BLaER1 (cell line): ENCODE data around the gene AQP6.
"Not testable (repeated sequence)": the region's sequence is repeated elsewhere in the genome, so short reads cannot be mapped to it uniquely, and the experiment has no call there.

Experiments
- H3K27ac ChIP-seq: shearing (Covaris generic); formaldehyde crosslinking; 2 replicates; pipeline ENCODE4 v1.8.1; 2022
- H3K27me3 ChIP-seq: shearing (Covaris generic); formaldehyde crosslinking; 2 replicates; pipeline ENCODE4 v1.8.1; 2022
- H3K36me3 ChIP-seq: shearing (Covaris generic); formaldehyde crosslinking; 2 replicates; pipeline ENCODE4 v1.8.1; 2022
- H3K4me1 ChIP-seq: shearing (Covaris generic); formaldehyde crosslinking; 2 replicates; pipeline ENCODE4 v1.8.1; 2022
- H3K4me2 ChIP-seq: shearing (Covaris generic); formaldehyde crosslinking; 2 replicates; pipeline ENCODE4 v1.8.1; 2022
- H3K4me3 ChIP-seq: shearing (Covaris generic); formaldehyde crosslinking; 2 replicates; pipeline ENCODE4 v1.8.1; 2022
- H3K9ac ChIP-seq: shearing (Covaris generic); formaldehyde crosslinking; 2 replicates; pipeline ENCODE4 v1.8.1; 2022
- H3K9me3 ChIP-seq: shearing (Covaris generic); formaldehyde crosslinking; 2 replicates; pipeline ENCODE4 v1.8.1; 2022
- H4K20me1 ChIP-seq: shearing (Covaris generic); formaldehyde crosslinking; 2 replicates; pipeline ENCODE4 v1.8.1; 2022
- Cebpa-rat ChIP-seq: shearing (Covaris generic); IDR thresholded peaks from 2 replicates; pipeline ENCODE4 v1.8.1; 2022

The AQP6 gene

GRCh38 chr12:49979016-49979586 is 6.4 kb downstream of the AQP6 start:
- Histone ChIP-seq H4K20me1 (no peaks in the 10 kb centered on the region), H3K9ac (no peak overlapping the region), H3K27ac (no peak overlapping the region)

GRCh38 chr12:49979791-49980190 is 7.0 kb downstream of the AQP6 start:
- peaks cover 7% of the 10 kb centered on the region for H3K36me3 ChIP-seq
- TF ChIP-seq Cebpa-rat = no peak
- no peak overlapping the region for H3K9ac ChIP-seq
- no peak overlapping the region for H3K27ac ChIP-seq
- no peaks in the 10 kb centered on the region for H3K27me3 ChIP-seq
- H4K20me1 ChIP-seq = no peaks in the 10 kb centered on the region
- H3K9me3 ChIP-seq = no peaks in the 10 kb centered on the region
- H3K4me3 ChIP-seq = no peak overlapping the region
- no peak overlapping the region for H3K4me2 ChIP-seq
- peaks cover 17% of the 10 kb centered on the region for H3K4me1 ChIP-seq

More at GRCh38 chr12:49979016-49979586, 6.4 kb downstream of the AQP6 start:
- Histone ChIP-seq H3K36me3 (no peaks in the 10 kb centered on the region), H3K4me1 (peaks cover 19% of the 10 kb centered on the region), H3K9me3 (no peaks in the 10 kb centered on the region), H3K4me2 (no peak overlapping the region), H3K4me3 (no peak overlapping the region), H3K27me3 (no peaks in the 10 kb centered on the region)
- TF ChIP-seq Cebpa-rat = no peak

- Histone ChIP-seq H3K9ac (no peak overlapping the region), H3K4me1 (peaks cover 13% of the 10 kb centered on the region; the same call in 1 of the 2 replicates), H3K27ac (no peak overlapping the region), H3K27me3 (no peaks in the 10 kb centered on the region), H4K20me1 (no peaks in the 10 kb centered on the region), H3K36me3 (peaks cover 16% of the 10 kb centered on the region), H3K9me3 (no peaks in the 10 kb centered on the region), H3K4me3 (no peak overlapping the region), H3K4me2 (no peak overlapping the region)
- TF ChIP-seq Cebpa-rat = no peak
Measured at GRCh38 chr12:49980501-49981349, 8.0 kb downstream of the AQP6 start.

GRCh38 chr12:49982246-49983087 is 9.7 kb downstream of the AQP6 start:
- Histone ChIP-seq H3K4me3 (no peak overlapping the region), H3K4me1 (peaks cover 13% of the 10 kb centered on the region; the same call in 1 of the 2 replicates), H3K27ac (no peak overlapping the region), H4K20me1 (no peaks in the 10 kb centered on the region), H3K27me3 (no peaks in the 10 kb centered on the region), H3K36me3 (peaks cover 33% of the 10 kb centered on the region), H3K9ac (no peak overlapping the region), H3K4me2 (no peak overlapping the region), H3K9me3 (no peaks in the 10 kb centered on the region)
- 0 out of 2 replicates have a peak, but pooled peaks have one; percentile 22 for TF ChIP-seq Cebpa-rat

GRCh38 chr12:49983892-49984291 is 11.1 kb downstream of the AQP6 start:
- Histone ChIP-seq H3K9me3 (no peaks in the 10 kb centered on the region), H3K4me2 (peak overlapping the region; percentile 0; the same call in 1 of the 2 replicates), H3K27ac (no peak overlapping the region), H3K36me3 (peaks cover 48% of the 10 kb centered on the region), H3K4me1 (0 out of 2 replicates have a peak, but pooled peaks cover 5% of the 10 kb centered on the region), H3K27me3 (no peaks in the 10 kb centered on the region), H3K4me3 (no peak overlapping the region), H3K9ac (no peak overlapping the region), H4K20me1 (no peaks in the 10 kb centered on the region)
- TF ChIP-seq Cebpa-rat = no peak

GRCh38 chr12:49984476-49985359 is 12.0 kb downstream of the AQP6 start:
- H3K27ac ChIP-seq = no peak overlapping the region
- H3K36me3 ChIP-seq = peaks cover 56% of the 10 kb centered on the region
- no peaks in the 10 kb centered on the region for H3K9me3 ChIP-seq
- 0 out of 2 replicates have a peak, but pooled peaks cover 5% of the 10 kb centered on the region for H3K4me1 ChIP-seq
- no peak for TF ChIP-seq Cebpa-rat
- no peaks in the 10 kb centered on the region for H3K27me3 ChIP-seq
- H3K9ac ChIP-seq = no peak overlapping the region
- H4K20me1 ChIP-seq = no peaks in the 10 kb centered on the region
- H3K4me3 ChIP-seq = no peak overlapping the region
- no peak overlapping the region; the same call in 1 of the 2 replicates for H3K4me2 ChIP-seq

- H3K27ac ChIP-seq = no peak overlapping the region
- H3K9me3 ChIP-seq = no peaks in the 10 kb centered on the region
- TF ChIP-seq Cebpa-rat = no peak
- H3K4me1 ChIP-seq = 0 out of 2 replicates have a peak, but pooled peaks cover 5% of the 10 kb centered on the region
- H3K36me3 ChIP-seq = peaks cover 68% of the 10 kb centered on the region
- H3K4me2 ChIP-seq = no peak overlapping the region
- H4K20me1 ChIP-seq = no peaks in the 10 kb centered on the region
- no peaks in the 10 kb centered on the region for H3K27me3 ChIP-seq
- H3K9ac ChIP-seq = no peak overlapping the region
- H3K4me3 ChIP-seq = no peak overlapping the region
Measured at GRCh38 chr12:49985981-49986380, 13.2 kb downstream of the AQP6 start.

GRCh38 chr12:49986476-49986875 is 13.7 kb downstream of the AQP6 start:
- not testable (repeated sequence) for H4K20me1 ChIP-seq, H3K27ac ChIP-seq, H3K4me3 ChIP-seq, H3K9ac ChIP-seq, H3K4me2 ChIP-seq, H3K4me1 ChIP-seq, H3K27me3 ChIP-seq, H3K9me3 ChIP-seq
- H3K36me3 ChIP-seq = peaks cover 72% of the 10 kb centered on the region
